ENCODE data around the gene RHBDF2.

Gene RHBDF2

DNA sequence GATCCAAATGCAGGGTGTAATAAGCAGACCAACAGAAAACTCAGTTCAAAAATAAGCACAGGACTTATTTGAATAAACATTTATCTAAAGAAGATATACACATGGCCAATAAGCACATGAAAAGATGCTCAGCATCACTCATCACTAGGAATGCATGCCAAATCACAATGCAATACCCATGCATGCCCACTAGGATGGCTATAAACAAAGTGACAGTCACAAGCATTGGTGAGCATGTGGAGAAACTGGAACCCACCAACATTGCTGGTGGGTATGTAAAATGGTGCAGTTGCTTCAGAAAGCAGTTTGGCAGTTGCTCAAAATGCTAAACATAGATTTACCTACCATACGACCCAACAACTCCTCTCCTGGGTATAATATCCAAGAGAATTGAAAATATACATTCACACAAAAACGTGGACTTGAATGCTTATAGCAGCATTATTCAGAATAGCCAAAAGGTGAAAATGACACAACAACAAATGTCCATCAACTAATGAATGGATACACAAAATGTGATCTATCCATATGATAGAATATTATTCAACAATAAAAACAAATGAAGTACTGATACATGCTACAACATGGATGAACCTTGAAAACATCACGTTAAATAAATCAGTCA lies 68.4 kb downstream of the RHBDF2 start:
- DNase-seq, result peak; percentile 11

DNA sequence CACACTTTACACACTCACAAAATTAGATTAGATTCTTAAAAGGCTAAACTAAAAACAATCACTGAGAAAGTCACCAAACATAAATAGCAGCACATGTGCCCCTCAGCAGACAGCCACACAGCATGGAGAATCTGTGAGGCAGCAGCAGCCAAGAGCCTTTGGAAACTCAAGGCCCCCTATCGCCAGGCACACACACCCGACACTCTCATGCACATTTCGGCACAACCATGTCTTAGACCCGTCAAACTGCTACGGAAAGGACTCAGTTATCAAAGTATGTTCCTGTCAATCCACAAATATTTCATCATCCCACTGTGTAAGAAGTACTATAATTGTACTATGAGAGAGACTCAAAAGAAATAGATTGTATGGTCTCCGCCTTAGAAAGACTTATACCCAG lies 69.2 kb downstream of the RHBDF2 start:
- DNase-seq, result no peak

DNA sequence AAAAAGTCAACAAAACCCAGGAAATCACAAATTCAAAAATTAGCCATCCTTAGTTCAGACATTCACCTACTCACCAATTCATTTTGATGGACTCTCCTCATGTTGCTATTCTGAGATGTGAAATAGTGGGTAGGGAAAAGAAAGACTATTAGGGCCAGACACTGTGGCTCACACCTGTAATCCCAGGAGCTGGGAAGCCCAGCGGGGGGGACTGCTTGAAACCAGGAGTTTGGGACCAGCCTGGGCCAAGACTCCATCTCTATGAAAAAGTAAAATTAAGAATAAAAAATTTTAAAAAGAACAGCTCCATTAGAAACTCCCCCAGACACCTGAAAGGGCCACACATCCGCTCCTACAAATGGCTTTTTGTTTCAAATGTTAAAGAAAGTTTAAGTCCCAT lies 69.7 kb downstream of the RHBDF2 start:
- no peak for DNase-seq

DNA sequence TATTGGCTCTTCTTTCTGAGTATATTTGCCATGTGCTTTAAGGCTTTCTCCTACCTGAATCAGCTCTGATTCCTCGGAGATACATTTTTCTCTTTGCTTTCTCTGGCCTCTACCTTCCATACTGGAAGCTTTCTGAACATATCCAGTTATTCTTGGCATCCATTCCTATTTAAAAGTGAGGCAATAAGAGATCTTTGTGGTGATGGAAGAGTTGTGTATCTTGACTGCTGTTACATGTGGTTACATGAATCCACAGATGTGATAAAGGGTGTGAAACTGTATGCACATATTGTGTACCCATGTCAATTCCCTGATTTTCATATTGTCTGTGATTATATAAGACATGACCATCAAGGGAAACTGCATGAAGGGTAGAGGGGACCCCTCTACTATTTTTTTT lies 72.7 kb downstream of the RHBDF2 start:
- no peak for DNase-seq

DNA sequence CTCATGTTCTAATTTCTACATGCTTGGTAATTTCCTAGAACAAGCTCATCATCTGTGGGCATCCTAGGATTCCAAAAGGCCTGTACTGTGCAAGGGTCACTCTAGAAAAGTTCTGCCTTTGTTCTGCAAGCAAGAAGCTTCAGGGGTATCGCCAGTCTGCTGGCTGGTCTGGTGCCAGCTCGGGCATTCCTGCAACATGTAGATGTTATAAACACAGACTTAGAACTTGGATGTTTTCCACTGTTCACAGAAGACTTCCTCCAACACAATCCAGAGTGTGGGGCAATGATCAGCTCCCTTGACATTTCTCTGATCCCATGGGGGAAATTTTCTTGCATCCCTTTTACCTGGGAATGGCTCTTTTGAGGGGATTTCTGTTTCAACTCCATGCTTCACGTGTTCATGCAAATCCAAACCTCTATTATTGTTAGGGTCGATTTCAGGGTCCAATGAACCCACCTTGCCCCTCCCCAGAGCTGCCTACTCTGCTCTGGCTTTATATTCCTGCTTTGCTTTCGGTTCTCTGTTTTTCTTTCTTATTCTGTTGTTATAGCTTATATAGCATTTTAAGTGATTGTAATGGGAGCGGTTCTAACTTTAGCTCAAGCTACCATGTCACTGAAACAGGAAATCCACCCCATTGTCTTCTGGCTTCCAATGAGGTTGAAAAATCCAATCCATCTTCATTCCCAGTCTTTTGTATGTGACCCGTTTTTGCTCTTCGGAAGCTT lies 73.6 kb downstream of the RHBDF2 start:
- no peak for DNase-seq

DNA sequence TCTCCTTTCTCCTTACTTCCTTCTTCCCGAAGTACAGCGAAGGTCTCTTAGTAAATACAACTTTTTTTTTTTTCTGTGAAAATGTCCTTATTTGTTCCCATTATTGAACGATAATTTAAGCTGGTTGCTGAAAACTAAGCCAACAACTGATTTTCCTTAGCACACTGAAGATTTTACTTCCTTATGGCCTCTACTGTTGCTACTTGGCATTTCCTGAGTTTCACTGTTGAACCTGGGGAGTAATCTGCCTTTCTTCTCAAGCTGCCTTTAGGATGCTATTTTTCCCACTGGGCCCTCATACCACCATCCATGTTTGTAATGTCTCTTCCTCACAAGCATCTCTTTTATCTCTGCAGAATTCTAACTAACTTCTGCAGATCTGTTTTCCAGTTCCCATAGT lies 74.4 kb downstream of the RHBDF2 start:
- no peak for DNase-seq

DNA sequence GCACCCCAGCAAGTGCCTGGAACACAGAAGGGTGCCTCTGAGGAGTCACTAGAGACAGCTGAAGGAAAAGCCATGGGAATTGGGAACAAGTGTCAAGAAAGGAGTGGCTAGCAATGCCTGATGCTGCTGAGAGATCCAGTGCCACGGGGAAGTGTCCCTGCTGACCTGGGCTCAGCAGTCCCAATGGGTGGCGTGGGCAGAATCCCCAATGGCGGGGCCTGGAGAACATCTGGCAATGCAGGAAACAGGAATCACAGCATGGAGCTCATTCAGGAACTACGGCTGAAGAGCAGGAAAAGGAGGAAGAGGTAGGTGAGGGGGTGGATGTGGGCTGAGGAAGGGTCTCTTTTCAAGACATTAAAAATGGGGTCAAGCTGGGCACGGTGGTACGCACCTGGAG lies 78.4 kb downstream of the RHBDF2 start:
- no peak for DNase-seq

DNA sequence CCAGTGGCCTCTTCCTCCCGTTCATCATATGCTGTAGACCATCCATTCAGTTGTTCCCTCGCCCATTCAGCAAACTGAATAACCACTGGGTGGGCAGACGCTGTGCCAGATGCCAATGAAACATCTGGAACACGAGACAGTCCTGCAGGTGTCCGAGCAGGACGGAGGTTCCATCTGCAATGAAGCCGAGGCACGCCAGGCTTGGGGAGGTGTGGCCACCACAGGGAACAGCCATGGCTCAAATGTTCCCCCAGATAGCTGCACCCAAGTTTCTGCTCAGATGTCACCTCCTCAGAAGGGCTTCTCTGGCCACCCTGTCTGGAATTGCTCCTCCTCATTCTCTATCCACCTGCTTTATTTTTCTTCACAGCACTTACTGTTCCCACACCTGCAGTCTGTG lies 78.8 kb downstream of the RHBDF2 start:
- no peak for DNase-seq

DNA sequence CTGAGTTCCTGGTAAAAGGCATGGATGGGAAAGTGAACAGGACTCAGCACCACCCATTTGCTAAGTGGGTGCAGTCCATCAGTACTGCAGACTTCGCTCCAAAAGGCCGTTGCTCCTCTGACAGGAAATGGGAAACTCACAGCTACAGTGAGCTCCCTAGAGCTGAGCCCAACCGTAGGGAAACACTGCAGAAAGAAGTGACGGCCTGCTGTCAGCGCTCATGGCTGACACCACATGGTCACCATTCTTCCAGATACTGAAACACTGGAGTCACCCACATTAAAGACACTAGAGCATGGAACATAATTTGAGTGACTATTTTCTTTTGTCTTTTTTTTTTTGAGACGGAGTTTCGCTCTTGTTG lies 80.2 kb downstream of the RHBDF2 start:
- no peak for DNase-seq
